ENCODE measurements around the gene METTL9. TPM values are rescaled to one million over a fixed set of nuclear protein-coding genes. Genes with fewer than 3 reads are reported as not detected.
"Not testable (repeated sequence)": the region's sequence is repeated elsewhere in the genome, so short reads cannot be mapped to it uniquely, and the experiment has no call there.

METTL9 gene
- total RNA-seq, 2 donors from 2014 or later = 104 to 114 TPM

- no peak overlapping the region for H3K27ac Mint-ChIP-seq
- no peaks in the 10 kb centered on the region for H3K9me3 Mint-ChIP-seq
- DNase-seq (ENCODE audit: low spot score) (no peak), ATAC-seq (no peak)
- H3K4me1 Mint-ChIP-seq (ENCODE audit: low read depth in 2 of 2) = peaks cover 3 to 4% of the 10 kb centered on the region in 2 donors
- H3K36me3 Mint-ChIP-seq = no peaks in the 10 kb centered on the region
- no peak overlapping the region for H3K4me3 Mint-ChIP-seq
- H3K27me3 Mint-ChIP-seq = peaks cover 7 to 9% of the 10 kb centered on the region in 2 donors
These were observed 84.8 kb downstream of the METTL9 start for GRCh38 chr16:21684199-21684598.

GRCh38 chr16:21685034-21685455 lies 85.7 kb downstream of the METTL9 start:
- peaks cover 7 to 9% of the 10 kb centered on the region in 2 donors for H3K27me3 Mint-ChIP-seq
- H3K36me3 Mint-ChIP-seq = no peaks in the 10 kb centered on the region
- ATAC-seq = no peak
- no peak overlapping the region for H3K4me3 Mint-ChIP-seq
- no peak for DNase-seq (ENCODE audit: low spot score)
- H3K4me1 Mint-ChIP-seq (ENCODE audit: low read depth in 2 of 2) = peaks cover 3 to 4% of the 10 kb centered on the region in 2 donors
- no peak overlapping the region for H3K27ac Mint-ChIP-seq
- no peaks in the 10 kb centered on the region for H3K9me3 Mint-ChIP-seq

- DNase-seq (ENCODE audit: low spot score) (no peak), ATAC-seq (no peak)
- H3K27ac Mint-ChIP-seq = no peak overlapping the region
- H3K36me3 Mint-ChIP-seq = no peaks in the 10 kb centered on the region
- H3K9me3 Mint-ChIP-seq = no peaks in the 10 kb centered on the region
- peaks cover 2 to 10% of the 10 kb centered on the region in 2 donors for H3K27me3 Mint-ChIP-seq
- H3K4me1 Mint-ChIP-seq (ENCODE audit: low read depth in 2 of 2) = peaks cover 3 to 4% of the 10 kb centered on the region in 2 donors
- no peak overlapping the region for H3K4me3 Mint-ChIP-seq
These were observed 89.7 kb downstream of the METTL9 start for GRCh38 chr16:21689107-21689506.

GRCh38 chr16:21690967-21691366 lies 91.6 kb downstream of the METTL9 start:
- ATAC-seq; H3K27ac Mint-ChIP-seq; H3K9me3 Mint-ChIP-seq; H3K4me3 Mint-ChIP-seq; H3K4me1 Mint-ChIP-seq (ENCODE audit: low read depth in 2 of 2); H3K36me3 Mint-ChIP-seq; DNase-seq (ENCODE audit: low spot score): not testable (repeated sequence)
- H3K27me3 Mint-ChIP-seq = peaks cover 0 to 12% of the 10 kb centered on the region in 2 donors

DNA sequence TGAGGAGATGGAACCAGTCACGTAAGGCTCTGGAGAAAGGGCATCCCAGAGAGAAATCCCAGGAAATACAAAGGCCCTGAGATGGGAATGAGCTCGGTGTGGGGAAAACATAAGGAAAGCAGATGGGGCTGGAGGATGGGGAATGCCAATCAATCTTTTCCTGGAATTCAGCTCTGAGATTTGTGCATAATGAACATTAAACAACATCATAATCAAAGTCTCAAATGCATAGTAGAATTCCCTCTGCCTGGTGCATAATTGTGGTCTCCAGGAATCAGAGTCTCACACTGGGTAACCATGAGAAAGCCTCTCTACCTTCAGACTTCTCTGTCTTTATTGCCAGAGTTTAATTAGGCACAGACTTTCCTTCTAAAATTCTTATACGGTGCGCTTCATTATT lies 95.2 kb downstream of the METTL9 start:
- H3K9me3 Mint-ChIP-seq = no peaks in the 10 kb centered on the region
- H3K4me3 Mint-ChIP-seq = no peak overlapping the region
- peaks cover 0 to 17% of the 10 kb centered on the region in 2 donors for H3K27me3 Mint-ChIP-seq
- ATAC-seq (no peak), DNase-seq (ENCODE audit: low spot score) (no peak)
- H3K36me3 Mint-ChIP-seq = no peaks in the 10 kb centered on the region
- H3K4me1 Mint-ChIP-seq (ENCODE audit: low read depth in 2 of 2) = no peaks in the 10 kb centered on the region
- H3K27ac Mint-ChIP-seq = no peak overlapping the region

DNA sequence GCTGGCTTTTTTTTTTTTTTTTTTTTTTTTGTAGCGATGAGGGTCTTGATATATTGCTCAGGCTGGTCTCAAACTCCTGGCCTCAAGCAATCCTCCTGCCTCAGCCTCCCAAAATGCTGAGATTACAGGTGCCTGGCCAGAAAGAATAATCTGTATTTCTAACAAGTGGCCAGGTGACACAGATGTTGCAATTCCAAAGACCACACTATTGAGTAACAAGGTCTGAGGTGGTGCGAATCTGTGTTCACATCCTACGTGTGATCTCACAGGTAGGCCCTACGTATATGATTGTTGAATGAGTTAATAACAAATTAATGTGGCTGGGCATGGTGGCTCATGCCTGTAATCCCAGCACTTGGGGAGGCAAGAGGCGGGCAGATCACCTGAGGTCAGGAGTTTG lies 97.7 kb downstream of the METTL9 start:
- no peak for DNase-seq (ENCODE audit: low spot score)
- Mint-ChIP-seq H3K4me1 (ENCODE audit: low read depth in 2 of 2) (no peaks in the 10 kb centered on the region), H3K27me3 (peaks cover 0 to 7% of the 10 kb centered on the region in 2 donors), H3K9me3 (no peaks in the 10 kb centered on the region), H3K27ac (no peak overlapping the region), H3K4me3 (no peak overlapping the region), H3K36me3 (no peaks in the 10 kb centered on the region)
- no peak for ATAC-seq

- Mint-ChIP-seq H3K36me3 (no peaks in the 10 kb centered on the region), H3K27me3 (peaks cover 0 to 10% of the 10 kb centered on the region in 2 donors), H3K4me3 (no peak overlapping the region), H3K9me3 (no peaks in the 10 kb centered on the region), H3K27ac (no peak overlapping the region), H3K4me1 (ENCODE audit: low read depth in 2 of 2) (peaks cover under 1 to 3% of the 10 kb centered on the region in 2 donors)
- ATAC-seq (no peak), DNase-seq (ENCODE audit: low spot score) (no peak)
These were observed 99.0 kb downstream of the METTL9 start for GRCh38 chr16:21698169-21699032.

- H3K27ac Mint-ChIP-seq = no peak overlapping the region
These were observed 101.9 kb downstream of the METTL9 start for GRCh38 chr16:21701271-21701670.

GRCh38 chr16:21702276-21702675 lies 102.9 kb downstream of the METTL9 start:
- Mint-ChIP-seq H3K9me3 (no peaks in the 10 kb centered on the region), H3K27me3 (peaks cover 6 to 11% of the 10 kb centered on the region in 2 donors), H3K4me1 (ENCODE audit: low read depth in 2 of 2) (peaks cover 7 to 17% of the 10 kb centered on the region in 2 donors), H3K4me3 (no peak overlapping the region), H3K36me3 (no peaks in the 10 kb centered on the region), H3K27ac (no peak overlapping the region)
- ATAC-seq = no peak
- DNase-seq (ENCODE audit: low spot score) = no peak

More at GRCh38 chr16:21701271-21701670, 101.9 kb downstream of the METTL9 start:
- ATAC-seq = peak in 1 of 2 donors; percentile 52
- no peak for DNase-seq (ENCODE audit: low spot score)
- Mint-ChIP-seq H3K4me1 (ENCODE audit: low read depth in 2 of 2) (peaks cover 7 to 17% of the 10 kb centered on the region in 2 donors), H3K27me3 (peaks cover 6 to 10% of the 10 kb centered on the region in 2 donors), H3K4me3 (no peak overlapping the region), H3K36me3 (no peaks in the 10 kb centered on the region), H3K9me3 (no peaks in the 10 kb centered on the region)

GRCh38 chr16:21703156-21703555 lies 103.8 kb downstream of the METTL9 start:
- no peaks in the 10 kb centered on the region for H3K9me3 Mint-ChIP-seq
- ATAC-seq = no peak

GRCh38 chr16:21703589-21704174 lies 104.3 kb downstream of the METTL9 start:
- H3K9me3 Mint-ChIP-seq = no peaks in the 10 kb centered on the region
- H3K27me3 Mint-ChIP-seq = peaks cover 6 to 11% of the 10 kb centered on the region in 2 donors
- H3K36me3 Mint-ChIP-seq = no peaks in the 10 kb centered on the region
- H3K27ac Mint-ChIP-seq = no peak overlapping the region
- ATAC-seq = peak in 1 of 2 donors; percentile 69
- peaks cover 10 to 17% of the 10 kb centered on the region in 2 donors for H3K4me1 Mint-ChIP-seq (ENCODE audit: low read depth in 2 of 2)
- H3K4me3 Mint-ChIP-seq = no peak overlapping the region
- no peak for DNase-seq (ENCODE audit: low spot score)

More at GRCh38 chr16:21703156-21703555, 103.8 kb downstream of the METTL9 start:
- Mint-ChIP-seq H3K36me3 (no peaks in the 10 kb centered on the region), H3K4me1 (ENCODE audit: low read depth in 2 of 2) (peaks cover 7 to 17% of the 10 kb centered on the region in 2 donors), H3K27ac (no peak overlapping the region), H3K4me3 (no peak overlapping the region), H3K27me3 (peaks cover 6 to 11% of the 10 kb centered on the region in 2 donors)
- DNase-seq (ENCODE audit: low spot score) = no peak

GRCh38 chr16:21704266-21704665 lies 104.9 kb downstream of the METTL9 start:
- Mint-ChIP-seq H3K27me3 (peaks cover 6 to 11% of the 10 kb centered on the region in 2 donors), H3K9me3 (no peaks in the 10 kb centered on the region), H3K27ac (no peak overlapping the region), H3K4me3 (no peak overlapping the region), H3K4me1 (ENCODE audit: low read depth in 2 of 2) (peaks cover 10 to 17% of the 10 kb centered on the region in 2 donors), H3K36me3 (no peaks in the 10 kb centered on the region)
- DNase-seq (ENCODE audit: low spot score) (no peak), ATAC-seq (no peak)

DNA sequence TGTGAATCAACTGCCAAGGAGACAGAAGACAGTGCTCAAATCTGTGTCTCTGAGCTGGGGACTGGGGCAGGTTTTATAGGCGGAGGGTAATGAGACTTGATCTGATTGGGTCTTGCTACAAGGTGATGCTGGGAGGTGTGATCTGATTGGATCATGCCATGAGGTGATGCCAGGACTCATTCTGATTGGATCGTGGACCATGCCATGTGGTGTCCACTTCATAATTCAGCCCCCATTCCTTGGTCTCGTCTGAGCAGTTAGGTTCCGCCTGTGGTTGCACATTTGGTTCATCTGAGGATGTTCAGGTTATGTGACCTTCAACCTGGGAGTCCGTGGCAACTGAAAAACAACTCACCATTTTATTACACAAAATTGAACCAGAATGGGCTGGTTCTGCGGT lies 105.4 kb downstream of the METTL9 start:
- peaks cover 6 to 11% of the 10 kb centered on the region in 2 donors for H3K27me3 Mint-ChIP-seq
- ATAC-seq (no peak), DNase-seq (ENCODE audit: low spot score) (no peak)
- no peak overlapping the region for H3K27ac Mint-ChIP-seq
- H3K9me3 Mint-ChIP-seq = no peaks in the 10 kb centered on the region
- no peak overlapping the region for H3K4me3 Mint-ChIP-seq
- no peaks in the 10 kb centered on the region for H3K36me3 Mint-ChIP-seq
- peaks cover 10 to 17% of the 10 kb centered on the region in 2 donors for H3K4me1 Mint-ChIP-seq (ENCODE audit: low read depth in 2 of 2)

Data from natural killer cell treated with Interleukin-12 subunit alpha and Interleukin-12 subunit beta and Interleukin-15 and Interleukin-18, amount 100 ng/mL, for 72 hours (primary cell).